Fibroblast of pulmonary artery (primary cell): Measurements from ENCODE around the gene U2AF1L4.

Source experiments
- DNase-seq: peaks from one replicate; pipeline ENCODE4 v3.0.0-alpha.2; 2010; ENCODE audit warnings: low read depth
- H3K4me3 ChIP-seq: replicated peaks from 2 replicates; pipeline ENCODE4 v1.5.1; 2011; ENCODE audit warnings: low read depth, mild to moderate bottlenecking, control low read depth, low read length, moderate library complexity
- CTCF ChIP-seq: IDR thresholded peaks from 2 replicates; pipeline ENCODE4 v1.5.1; 2011; ENCODE audit warnings: mild to moderate bottlenecking, control low read depth, low read length, inconsistent platforms; ENCODE audit errors: missing control alignments

Gene U2AF1L4

DNA sequence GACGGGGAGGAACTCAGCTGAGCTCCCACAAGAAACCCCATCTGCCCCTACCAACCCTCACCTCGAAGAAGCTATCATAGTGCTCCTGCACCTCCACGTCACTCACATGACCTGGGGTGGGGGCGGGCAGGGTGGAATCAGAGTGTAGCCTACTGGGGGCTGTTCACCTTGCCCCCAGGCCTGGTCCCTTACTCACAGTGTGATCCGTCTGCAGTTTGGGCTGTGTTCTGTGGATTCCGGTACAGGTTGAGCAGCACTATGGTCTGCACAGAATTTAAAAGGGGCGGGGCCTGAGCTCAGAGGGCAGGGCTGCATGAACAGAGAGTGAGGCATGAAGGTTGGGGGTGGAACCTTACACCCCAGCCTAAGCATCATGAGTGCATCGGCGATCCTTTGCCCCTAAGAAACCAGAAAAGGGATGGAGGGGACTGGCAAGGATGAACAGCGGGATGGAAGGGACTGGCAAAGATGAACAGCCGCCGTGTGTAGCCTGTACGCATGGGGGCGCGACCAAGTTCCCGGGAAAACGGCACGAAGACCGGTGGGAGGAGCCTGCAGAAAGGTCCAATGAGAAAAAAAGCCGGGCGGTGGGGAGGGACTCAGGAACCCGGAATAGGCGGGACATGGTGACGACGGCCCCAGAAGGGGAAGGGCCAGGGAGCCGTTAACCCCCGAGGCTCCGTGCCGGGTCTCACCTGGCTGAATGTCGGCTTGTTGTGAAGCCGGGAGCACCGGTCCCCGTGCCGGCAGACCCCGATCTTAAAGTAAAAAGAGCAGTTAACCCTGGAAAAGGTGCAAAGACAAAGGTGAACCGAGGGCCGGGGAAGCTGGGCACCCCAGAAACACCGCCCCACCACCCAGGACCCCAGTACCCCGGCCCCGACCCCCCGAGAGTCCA is 539 bp downstream of the U2AF1L4 start:
- H3K4me3 ChIP-seq, result peak overlapping the region; percentile 92
- peak; percentile 45 for TF ChIP-seq CTCF
- peak; percentile 96 for DNase-seq

DNA sequence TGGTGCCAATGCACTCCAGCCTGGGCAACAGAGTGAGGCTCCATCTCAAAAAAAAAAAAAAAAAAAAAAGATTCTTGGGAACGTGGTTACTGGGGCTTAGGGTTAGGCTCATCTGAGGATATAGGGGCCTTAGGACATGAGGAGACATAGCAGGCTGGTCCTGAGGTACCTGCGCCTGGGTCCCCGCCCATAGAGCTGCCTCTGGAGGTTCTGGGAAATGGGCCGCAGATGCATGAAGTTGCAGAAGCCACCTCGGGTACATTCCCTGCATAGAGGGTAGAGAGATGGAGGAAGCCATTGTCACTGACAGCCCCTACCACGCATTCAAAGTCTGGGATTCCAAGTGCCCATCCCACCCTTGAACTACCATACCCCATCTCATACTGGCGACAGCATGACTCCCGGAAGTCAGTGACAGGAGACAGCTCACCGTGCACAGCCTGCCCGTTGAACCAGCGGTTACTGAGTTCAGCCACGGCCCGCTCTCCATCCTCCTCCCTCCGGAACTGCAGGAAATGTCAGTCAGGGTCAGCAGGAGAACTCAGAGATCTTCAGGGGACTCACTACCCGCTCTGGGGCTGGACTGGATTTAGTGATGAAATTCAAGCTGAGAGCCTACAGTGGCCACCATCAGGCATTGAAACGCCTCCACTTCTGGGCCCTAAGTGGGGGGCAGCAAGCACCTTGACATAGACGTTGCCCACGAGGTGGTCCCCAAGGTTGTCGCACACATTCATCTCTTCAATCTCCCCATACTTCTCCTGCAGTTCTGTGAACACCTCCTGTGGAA is 1.4 kb downstream of the U2AF1L4 start:
- no peak overlapping the region for H3K4me3 ChIP-seq
- no peak for TF ChIP-seq CTCF
- DNase-seq, result no peak

- no peak for DNase-seq
- no peak for TF ChIP-seq CTCF
- no peak within 1 kb of the TSS for H3K4me3 ChIP-seq
These were observed 3.0 kb downstream of the U2AF1L4 start, which contains the start of gene IGFLR1 for GRCh38 chr19:35742121-35742724. Gene IGFLR1 (minus strand): TSS chr19:35742452. CDS start chr19:35741180, 1,272 bp downstream.

DNA sequence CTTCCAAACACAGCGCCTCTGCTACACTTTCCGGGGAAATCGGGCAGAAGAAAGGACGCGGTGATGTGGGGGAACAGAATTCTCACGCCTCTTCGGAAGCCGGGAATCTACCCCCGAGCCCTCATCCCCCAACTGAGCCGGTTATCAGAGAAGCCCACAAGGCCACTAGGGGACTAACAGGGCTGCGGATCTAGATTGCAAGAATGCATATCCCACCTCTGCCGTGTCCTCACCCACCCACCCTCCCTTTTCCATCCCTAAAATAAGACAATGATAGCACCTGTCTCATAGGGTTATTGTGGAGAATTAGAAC is 4.1 kb downstream of the U2AF1L4 start:
- H3K4me3 ChIP-seq, result peak overlapping the region; percentile 63
- DNase-seq, result no peak
- no peak for TF ChIP-seq CTCF

- H3K4me3 ChIP-seq, result peak overlapping the region; percentile 63
- peak; percentile 7 for TF ChIP-seq CTCF
- peak; percentile 97 for DNase-seq
These were observed 4.6 kb downstream of the U2AF1L4 start for GRCh38 chr19:35740423-35741202.

DNA sequence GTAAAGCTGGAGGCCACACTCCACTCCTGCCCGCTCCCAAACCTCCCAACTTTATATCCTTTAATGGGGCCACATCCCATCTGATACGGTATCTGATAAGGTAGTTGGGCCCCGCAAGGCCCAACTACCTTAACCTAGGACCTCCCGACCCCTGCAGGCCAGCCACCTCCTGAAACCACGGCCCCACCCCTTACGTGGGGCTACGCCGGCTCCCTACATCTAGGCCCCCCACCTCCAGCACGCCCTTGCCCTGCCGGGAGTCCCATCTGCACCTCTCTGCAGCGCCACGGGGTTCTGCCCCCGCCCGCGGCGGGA is 5.2 kb downstream of the U2AF1L4 start:
- DNase-seq, result no peak
- peak overlapping the region; percentile 63 for H3K4me3 ChIP-seq
- no peak for TF ChIP-seq CTCF
